Fibroblast of lung (primary cell): ENCODE results near the gene ZNF219.

Source experiments
- CTCF ChIP-seq, 2 donors: IDR thresholded peaks in 1 of 2; conservative IDR thresholded peaks in 1 of 2; 1 replicate in 1 of 2; 2 replicates in 1 of 2; pipeline ENCODE4 v1.5.1; 2011 to 2012; ENCODE audit warnings: low read length in 2 of 2, control low read depth in 1 of 2, inconsistent platforms in 1 of 2, low read depth in 1 of 2, mild to moderate bottlenecking in 1 of 2
- EZH2 ChIP-seq: IDR thresholded peaks from 2 replicates; pipeline ENCODE4 v1.5.1; 2012; ENCODE audit warnings: low read length, control low read depth, mild to moderate bottlenecking; ENCODE audit errors: missing control alignments

- TF ChIP-seq EZH2, result no peak
- no peak for TF ChIP-seq CTCF (conservative IDR thresholded peaks at IDR 0.05 in 1 of 2, IDR thresholded peaks at IDR 0.05 in 1 of 2; ENCODE audit: low read depth in 1 of 2, low read length in 2 of 2)
Observed at GRCh38 chr14:21078287-21078686, 20.2 kb downstream of the ZNF219 start.
